K562 (cell line): ENCODE results near the gene CAPZB. TPM values are rescaled to one million over a fixed set of nuclear protein-coding genes. Genes with fewer than 3 reads are reported as not detected.

Experiments used
- ATAC-seq: fragments of 200-7000 bp; cut with Tn5 transposase; 3 replicates; pipeline ENCODE4 v1.9.1; 2020; ENCODE audit warnings: moderate library complexity
- BruUV-seq: library from RNA; stranded (reverse); fragments of 400-500 nt; replicated peaks from 2 replicates; lab custom pipeline; 2021; lab: Mats Ljungman, UMichigan
- CTCF ChIA-PET: fragments of 300-600 bp; formaldehyde crosslinking; extraction: SDS; loops from one replicate; lab custom pipeline; 2021; ENCODE audit warnings: low intra/inter-chr PET ratio; lab: Yijun Ruan, JAX
- POLR2A ChIA-PET: fragments of 300-600, 350-650 bp; sonication (Branson Sonifier 250); formaldehyde crosslinking; extraction: SDS; loops from one replicate; lab custom pipeline; 2021; ENCODE audit warnings: antibody characterized with exemption, inconsistent platforms; lab: Yijun Ruan, JAX
- DNase-seq, 4 experiments: peaks; one replicate each; pipeline versions ENCODE4 v3.0.0 to v3.0.0-alpha.2; 2011 to 2018; ENCODE audit warnings: low spot score in 3 of 4, mixed read lengths in 3 of 4; ENCODE audit errors: extremely low read depth in 1 of 4
- FAIRE-seq: peaks from 2 replicates; lab custom pipeline; 2011; peaks lifted over from hg19 to GRCh38; lab: Jason Lieb, UNC
- H2AFZ ChIP-seq: 2 replicates; pipeline ENCODE4 v1.6.0; 2011; ENCODE audit warnings: low read depth, low read length, control low read depth, inconsistent platforms
- H3K27ac ChIP-seq: fragments of 200-600 bp; 3 replicates; pipeline ENCODE4 v1.8.0; 2011; ENCODE audit warnings: low read depth, mild to moderate bottlenecking, control low read depth, inconsistent platforms, low read length, moderate library complexity, mixed read lengths; ENCODE audit errors: extremely low read depth
- H3K27me3 ChIP-seq, 2 experiments: fragments of 300-600 bp in 1 of 2; 2 replicates in 1 of 2; 3 replicates in 1 of 2; pipeline versions ENCODE4 v1.6.0 to v1.8.0; 2011; ENCODE audit warnings: inconsistent platforms in 2 of 2, low read length in 2 of 2, mild to moderate bottlenecking in 1 of 2, mixed read lengths in 1 of 2, moderate library complexity in 1 of 2; ENCODE audit not compliant: control insufficient read depth in 2 of 2, insufficient read depth in 2 of 2
- H3K36me3 ChIP-seq: fragments of 300-600 bp; 3 replicates; pipeline ENCODE4 v1.8.0; 2011; ENCODE audit warnings: mild to moderate bottlenecking, low read length, inconsistent platforms; ENCODE audit not compliant: control insufficient read depth, insufficient read depth
- H3K4me1 ChIP-seq, 2 experiments: fragments of 200-600 bp in 1 of 2; replicated peaks in 1 of 2; 2 replicates in 1 of 2; 3 replicates in 1 of 2; pipeline versions ENCODE4 v1.5.1 to v1.8.0; 2011; ENCODE audit warnings: inconsistent platforms in 2 of 2, low read length in 2 of 2, mild to moderate bottlenecking in 1 of 2, mixed read lengths in 1 of 2, moderate library complexity in 1 of 2; ENCODE audit not compliant: control insufficient read depth in 2 of 2, insufficient read depth in 2 of 2
- H3K4me2 ChIP-seq: 2 replicates; pipeline ENCODE4 v1.6.1; 2011; ENCODE audit warnings: low read length, control low read depth, inconsistent platforms, mixed read lengths; ENCODE audit not compliant: insufficient read depth
- H3K4me3 ChIP-seq: fragments of 200-600 bp; sonication (generic), shearing (Covaris generic); 2 replicates; pipeline ENCODE4 v1.5.1; 2016; ENCODE audit warnings: control low read depth, inconsistent platforms
- H3K79me2 ChIP-seq: fragments of 200-600 bp; 3 replicates; pipeline ENCODE4 v1.8.0; 2011; ENCODE audit warnings: low read length, inconsistent platforms; ENCODE audit not compliant: control insufficient read depth, insufficient read depth
- H3K9ac ChIP-seq, 2 experiments: 2 replicates each; pipeline versions ENCODE4 v1.6.0 to v1.6.1; 2011; ENCODE audit warnings: low read depth in 2 of 2, low read length in 2 of 2, control low read depth in 1 of 2, inconsistent platforms in 1 of 2, mild to moderate bottlenecking in 1 of 2, mixed read lengths in 1 of 2; ENCODE audit not compliant: insufficient read depth in 1 of 2
- H3K9me1 ChIP-seq: one replicate; pipeline ENCODE4 v1.6.0; 2011; ENCODE audit warnings: inconsistent platforms, mild to moderate bottlenecking, low read length, moderate library complexity; ENCODE audit not compliant: control insufficient read depth, insufficient read depth
- H3K9me3 ChIP-seq: replicated peaks from 2 replicates; pipeline ENCODE4 v1.5.1; 2011; ENCODE audit warnings: low read depth, low read length, inconsistent platforms; ENCODE audit not compliant: control insufficient read depth, insufficient read depth
- H4K20me1 ChIP-seq: replicated peaks from 2 replicates; pipeline ENCODE4 v1.6.1; 2011; ENCODE audit warnings: low read length, inconsistent platforms, mixed read lengths; ENCODE audit not compliant: control insufficient read depth, insufficient read depth
- EHMT2 ChIP-seq: fragments of 450-650 bp; IDR thresholded peaks from 2 replicates; pipeline ENCODE4 v1.6.1; 2018; ENCODE audit warnings: antibody characterized with exemption
- HEY1 ChIP-seq: fragments of 250-450 bp; sonication (Bioruptor Pico); IDR thresholded peaks from 2 replicates; pipeline ENCODE4 v1.5.0; 2020; ENCODE audit warnings: mild to moderate bottlenecking, moderate library complexity, borderline replicate concordance
- LARP7 ChIP-seq: fragments of 450-650 bp; IDR thresholded peaks from 2 replicates; pipeline ENCODE4 v1.6.1; 2016
- NELFE ChIP-seq: IDR thresholded peaks from 2 replicates; pipeline ENCODE4 v1.6.1; 2011; ENCODE audit warnings: mild to moderate bottlenecking; ENCODE audit not compliant: insufficient read depth, insufficient read length
- RFX5 ChIP-seq: IDR thresholded peaks from 2 replicates; pipeline ENCODE4 v1.6.1; 2011; ENCODE audit warnings: low read depth, mild to moderate bottlenecking, improper control_type of control experiment, low read length
- TEAD2 ChIP-seq: fragments of 450-650 bp; IDR thresholded peaks from 2 replicates; pipeline ENCODE4 v1.6.1; 2016; ENCODE audit warnings: missing genetic modification characterization, control low read depth, missing compliant biosample characterization
- ZC3H4 ChIP-seq: sonication (generic); formaldehyde crosslinking; IDR thresholded peaks from 2 replicates; pipeline ENCODE4 v1.9.0; 2021; ENCODE audit warnings: missing genetic modification reagents, borderline replicate concordance
- ZNF75A ChIP-seq: fragments of 450-650 bp; formaldehyde crosslinking; IDR thresholded peaks from 2 replicates; pipeline ENCODE4 v1.4.0; 2020; ENCODE audit warnings: mild to moderate bottlenecking
- WGBS: fragments of 100-300 bp; shearing (Covaris generic); methylation state at CpG from one replicate; pipeline ENCODE4 v1.1.6; 2016; ENCODE audit warnings: low coverage, mixed read lengths; ENCODE audit not compliant: insufficient coverage; ENCODE audit errors: missing lambda C conversion rate; 5-methylcytosine and 5-hydroxymethylcytosine counted together
- in situ Hi-C: fragments of 300-500 bp; cut with MboI; formaldehyde crosslinking; loops from 4 replicates; pipeline ENCODE4 v1.15.0; 2018; ENCODE audit warnings: inconsistent platforms, mixed read lengths
- intact Hi-C: fragments of 100-400 bp; cut with micrococcal nuclease; formaldehyde crosslinking; loops from 2 replicates; pipeline ENCODE4 v1.14.2; 2022
- polyA plus RNA-seq, 8 experiments: library from polyadenylated mRNA; depleted of rRNA in 4 of 8; stranded (reverse) in 5 of 8; unstranded in 3 of 8; fragments of >200 nt; fragmentation: Nextera tagmentation in 2 of 8; fragmentation: Illumina TruSeq in 1 of 8; extraction: Ambion mirVana in 2 of 8; extraction: Trizol in 1 of 8; gene quantifications; 2 replicates each; pipeline versions ENCODE4 v1.2.1 to v1.2.3, GENCODE V29; 2011 to 2014; ENCODE audit warnings: inconsistent platforms in 1 of 8, missing spikeins in 1 of 8
- total RNA-seq, 7 experiments: library from RNA; depleted of rRNA in 6 of 7; stranded (reverse); fragments of >200 nt in 6 of 7; fragmentation: Illumina TruSeq in 2 of 7; extraction: Trizol in 2 of 7; gene quantifications; 2 replicates each; pipeline versions ENCODE4 v1.2.1 to v1.2.3, GENCODE V29; 2011 to 2021; ENCODE audit warnings: low replicate concordance in 1 of 7

Gene CAPZB
- total and polyA plus RNA-seq, 9 of the 15 experiments (the other 6 are each of a cell fraction or from before 2014, with no cell fraction given), result 57.6 to 297 (median 125) TPM

DNA sequence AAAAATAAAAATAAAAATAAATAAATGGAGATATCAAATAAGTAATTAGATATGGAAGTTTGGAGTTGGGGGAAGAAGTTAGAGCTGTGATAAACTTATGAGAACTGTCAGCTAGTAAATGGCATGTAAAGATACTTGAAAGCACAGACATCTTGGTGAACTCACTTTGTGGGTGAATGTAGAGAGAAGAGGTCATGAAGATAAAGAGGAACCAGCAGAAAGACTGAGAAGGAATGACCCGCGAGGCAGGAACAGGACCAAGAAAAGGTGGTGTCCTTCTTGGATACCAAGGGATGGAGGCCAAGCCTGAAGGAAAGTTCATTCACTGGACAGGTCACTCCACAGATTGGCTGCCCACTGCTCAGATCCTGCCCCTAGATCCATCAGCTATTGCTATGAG, 4.7 kb upstream of the CAPZB start:
- Histone ChIP-seq H2AFZ (no peak overlapping the region), H3K9me1 (no peaks in the 10 kb centered on the region), H3K27ac (no peak overlapping the region), H3K9me3 (no peaks in the 10 kb centered on the region), H4K20me1 (no peaks in the 10 kb centered on the region), H3K36me3 (no peaks in the 10 kb centered on the region), H3K9ac (no peak overlapping the region), H3K4me2 (no peak overlapping the region), H3K27me3 (no peaks in the 10 kb centered on the region; a peak in 1 of 5 replicates), H3K4me3 (no peak overlapping the region), H3K4me1 (peaks cover 8 to 18% of the 10 kb centered on the region in 2 experiments; a peak in 4 of 5 replicates), H3K79me2 (peaks cover 10% of the 10 kb centered on the region)
- no peak for TF ChIP-seq TEAD2 (tag)
- no peak for TF ChIP-seq ZC3H4 (CRISPR knock-in tag)
- TF ChIP-seq NELFE, result no peak
- no peak for TF ChIP-seq RFX5
- no peak for TF ChIP-seq HEY1 (CRISPR knock-in tag)
- no peak for TF ChIP-seq EHMT2
- TF ChIP-seq LARP7, result no peak
- TF ChIP-seq ZNF75A, result no peak
- CTCF ChIA-PET, result no interaction called here
- intact Hi-C loops (loop anchor here (5.0 kb wide), 1 partner anchor 157 kb away; no protein-coding TSS in a partner anchor), in situ Hi-C loops (no loop called here)
- no peak for FAIRE-seq
- POLR2A ChIA-PET, result interaction anchor here (1.0 kb wide), 1 partner anchor 14 kb away, joined by 3 read pairs; no protein-coding TSS in a partner anchor
- no TSS peak for BruUV-seq
- no peak for DNase-seq
- no peak for ATAC-seq
- WGBS, result 13% methylated on average over 2 of the region's 2 CpGs
